ENCODE results near the gene OGT.

The OGT gene

GRCh38 chrX:71532078-71532752 is 689 bp upstream of the OGT start:
- H3K27me3 Mint-ChIP-seq (ENCODE audit: low read depth): no peaks in the 10 kb centered on the region
- peaks cover 5% of the 10 kb centered on the region for H3K9me3 Mint-ChIP-seq
- H3K4me3 Mint-ChIP-seq: peak overlapping the region; percentile 99
- H3K36me3 Mint-ChIP-seq (ENCODE audit: low read depth): peaks cover 23% of the 10 kb centered on the region
- peak overlapping the region; percentile 99 for H3K27ac Mint-ChIP-seq
- H3K4me1 Mint-ChIP-seq (ENCODE audit: low read depth): peaks cover 22% of the 10 kb centered on the region

- H3K4me1 Mint-ChIP-seq (ENCODE audit: low read depth): peaks cover 26% of the 10 kb centered on the region
- no peaks in the 10 kb centered on the region for H3K27me3 Mint-ChIP-seq (ENCODE audit: low read depth)
- peak overlapping the region; percentile 99 for H3K27ac Mint-ChIP-seq
- H3K4me3 Mint-ChIP-seq: peak overlapping the region; percentile 99
- peaks cover 28% of the 10 kb centered on the region for H3K36me3 Mint-ChIP-seq (ENCODE audit: low read depth)
- H3K9me3 Mint-ChIP-seq: peaks cover 5% of the 10 kb centered on the region
Observed at GRCh38 chrX:71533516-71533850, 579 bp downstream of the OGT start.

GRCh38 chrX:71533851-71534561 is 1.1 kb downstream of the OGT start:
- H3K4me3 Mint-ChIP-seq: peak overlapping the region; percentile 99
- H3K27me3 Mint-ChIP-seq (ENCODE audit: low read depth): no peaks in the 10 kb centered on the region
- H3K36me3 Mint-ChIP-seq (ENCODE audit: low read depth): peaks cover 28% of the 10 kb centered on the region
- H3K9me3 Mint-ChIP-seq: peaks cover 5% of the 10 kb centered on the region
- H3K27ac Mint-ChIP-seq: peak overlapping the region; percentile 99
- H3K4me1 Mint-ChIP-seq (ENCODE audit: low read depth): peaks cover 26% of the 10 kb centered on the region

GRCh38 chrX:71534773-71535544 is 2.1 kb downstream of the OGT start:
- Mint-ChIP-seq H3K4me1 (ENCODE audit: low read depth) (peaks cover 28% of the 10 kb centered on the region), H3K27me3 (ENCODE audit: low read depth) (no peaks in the 10 kb centered on the region), H3K9me3 (no peaks in the 10 kb centered on the region), H3K4me3 (peak overlapping the region; percentile 99), H3K36me3 (ENCODE audit: low read depth) (peaks cover 29% of the 10 kb centered on the region), H3K27ac (peak overlapping the region; percentile 99)

- Mint-ChIP-seq H3K4me3 (peak overlapping the region; percentile 81), H3K9me3 (no peaks in the 10 kb centered on the region), H3K36me3 (ENCODE audit: low read depth) (peaks cover 33% of the 10 kb centered on the region), H3K4me1 (ENCODE audit: low read depth) (peaks cover 30% of the 10 kb centered on the region), H3K27me3 (ENCODE audit: low read depth) (no peaks in the 10 kb centered on the region), H3K27ac (peak overlapping the region; percentile 57)
Observed at GRCh38 chrX:71536285-71536684, 3.4 kb downstream of the OGT start.

GRCh38 chrX:71537743-71538142 is 4.8 kb downstream of the OGT start:
- H3K27me3 Mint-ChIP-seq (ENCODE audit: low read depth): no peaks in the 10 kb centered on the region
- H3K27ac Mint-ChIP-seq: peak overlapping the region; percentile 26
- H3K4me1 Mint-ChIP-seq (ENCODE audit: low read depth): peaks cover 37% of the 10 kb centered on the region
- peak overlapping the region; percentile 81 for H3K4me3 Mint-ChIP-seq
- H3K9me3 Mint-ChIP-seq: no peaks in the 10 kb centered on the region
- H3K36me3 Mint-ChIP-seq (ENCODE audit: low read depth): peaks cover 40% of the 10 kb centered on the region

- H3K9me3 Mint-ChIP-seq: no peaks in the 10 kb centered on the region
- H3K36me3 Mint-ChIP-seq (ENCODE audit: low read depth): peaks cover 36% of the 10 kb centered on the region
- peak overlapping the region; percentile 74 for H3K4me3 Mint-ChIP-seq
- peaks cover 49% of the 10 kb centered on the region for H3K4me1 Mint-ChIP-seq (ENCODE audit: low read depth)
- H3K27ac Mint-ChIP-seq: peak overlapping the region; percentile 76
- no peaks in the 10 kb centered on the region for H3K27me3 Mint-ChIP-seq (ENCODE audit: low read depth)
Observed at GRCh38 chrX:71540801-71541200, 7.9 kb downstream of the OGT start.

GRCh38 chrX:71541210-71542022 is 8.5 kb downstream of the OGT start:
- Mint-ChIP-seq H3K4me1 (ENCODE audit: low read depth) (peaks cover 53% of the 10 kb centered on the region), H3K4me3 (peak overlapping the region; percentile 74), H3K27me3 (ENCODE audit: low read depth) (no peaks in the 10 kb centered on the region), H3K9me3 (no peaks in the 10 kb centered on the region), H3K27ac (peak overlapping the region; percentile 76), H3K36me3 (ENCODE audit: low read depth) (peaks cover 36% of the 10 kb centered on the region)

GRCh38 chrX:71542411-71542810 is 9.5 kb downstream of the OGT start:
- Mint-ChIP-seq H3K4me3 (peak overlapping the region; percentile 74), H3K27me3 (ENCODE audit: low read depth) (no peaks in the 10 kb centered on the region), H3K4me1 (ENCODE audit: low read depth) (peaks cover 47% of the 10 kb centered on the region), H3K27ac (no peak overlapping the region), H3K36me3 (ENCODE audit: low read depth) (peaks cover 38% of the 10 kb centered on the region), H3K9me3 (no peaks in the 10 kb centered on the region)

GRCh38 chrX:71542825-71543224 is 9.9 kb downstream of the OGT start:
- Mint-ChIP-seq H3K27me3 (ENCODE audit: low read depth) (no peaks in the 10 kb centered on the region), H3K9me3 (no peaks in the 10 kb centered on the region), H3K4me1 (ENCODE audit: low read depth) (peaks cover 44% of the 10 kb centered on the region), H3K27ac (no peak overlapping the region), H3K36me3 (ENCODE audit: low read depth) (peaks cover 38% of the 10 kb centered on the region), H3K4me3 (peak overlapping the region; percentile 21)

GRCh38 chrX:71543316-71543715 is 10.4 kb downstream of the OGT start:
- H3K27me3 Mint-ChIP-seq (ENCODE audit: low read depth): no peaks in the 10 kb centered on the region
- peak overlapping the region; percentile 37 for H3K4me3 Mint-ChIP-seq
- no peaks in the 10 kb centered on the region for H3K9me3 Mint-ChIP-seq
- peaks cover 43% of the 10 kb centered on the region for H3K4me1 Mint-ChIP-seq (ENCODE audit: low read depth)
- peaks cover 41% of the 10 kb centered on the region for H3K36me3 Mint-ChIP-seq (ENCODE audit: low read depth)
- H3K27ac Mint-ChIP-seq: peak overlapping the region; percentile 52

- no peaks in the 10 kb centered on the region for H3K27me3 Mint-ChIP-seq (ENCODE audit: low read depth)
- H3K4me1 Mint-ChIP-seq (ENCODE audit: low read depth): peaks cover 39% of the 10 kb centered on the region
- H3K9me3 Mint-ChIP-seq: no peaks in the 10 kb centered on the region
- no peak overlapping the region for H3K27ac Mint-ChIP-seq
- no peak overlapping the region for H3K4me3 Mint-ChIP-seq
- H3K36me3 Mint-ChIP-seq (ENCODE audit: low read depth): peaks cover 36% of the 10 kb centered on the region
Observed at GRCh38 chrX:71545364-71545763, 12.5 kb downstream of the OGT start.

- Mint-ChIP-seq H3K27me3 (ENCODE audit: low read depth) (no peaks in the 10 kb centered on the region), H3K4me1 (ENCODE audit: low read depth) (peaks cover 29% of the 10 kb centered on the region), H3K36me3 (ENCODE audit: low read depth) (peaks cover 34% of the 10 kb centered on the region), H3K4me3 (no peak overlapping the region), H3K9me3 (no peaks in the 10 kb centered on the region), H3K27ac (no peak overlapping the region)
Observed at GRCh38 chrX:71546879-71547278, 14.0 kb downstream of the OGT start.

GRCh38 chrX:71547339-71547738 is 14.4 kb downstream of the OGT start:
- no peaks in the 10 kb centered on the region for H3K9me3 Mint-ChIP-seq
- H3K4me3 Mint-ChIP-seq: no peak overlapping the region
- peaks cover 24% of the 10 kb centered on the region for H3K4me1 Mint-ChIP-seq (ENCODE audit: low read depth)
- H3K27me3 Mint-ChIP-seq (ENCODE audit: low read depth): no peaks in the 10 kb centered on the region
- H3K36me3 Mint-ChIP-seq (ENCODE audit: low read depth): peaks cover 35% of the 10 kb centered on the region
- H3K27ac Mint-ChIP-seq: no peak overlapping the region

Data from T-helper 1 cell treated with Interleukin-12 subunit alpha and Interleukin-12 subunit beta and Interleukin-4 antibody, amounts not matched to agents 30 μg/mL and 1 μg/mL, for 36 hours (primary cell).